ENCODE results near the gene IGSF21.
A peak's percentile ranks its signal among the peaks of the same experiment; 100 is the strongest.

IGSF21 gene

GRCh38 chr1:18103788-18104421 lies 3.7 kb upstream of the IGSF21 start:
- no peak for DNase-seq (ENCODE audit: low spot score)
- no peak overlapping the region for H3K27ac ChIP-seq
- TF ChIP-seq, protein P1, sequence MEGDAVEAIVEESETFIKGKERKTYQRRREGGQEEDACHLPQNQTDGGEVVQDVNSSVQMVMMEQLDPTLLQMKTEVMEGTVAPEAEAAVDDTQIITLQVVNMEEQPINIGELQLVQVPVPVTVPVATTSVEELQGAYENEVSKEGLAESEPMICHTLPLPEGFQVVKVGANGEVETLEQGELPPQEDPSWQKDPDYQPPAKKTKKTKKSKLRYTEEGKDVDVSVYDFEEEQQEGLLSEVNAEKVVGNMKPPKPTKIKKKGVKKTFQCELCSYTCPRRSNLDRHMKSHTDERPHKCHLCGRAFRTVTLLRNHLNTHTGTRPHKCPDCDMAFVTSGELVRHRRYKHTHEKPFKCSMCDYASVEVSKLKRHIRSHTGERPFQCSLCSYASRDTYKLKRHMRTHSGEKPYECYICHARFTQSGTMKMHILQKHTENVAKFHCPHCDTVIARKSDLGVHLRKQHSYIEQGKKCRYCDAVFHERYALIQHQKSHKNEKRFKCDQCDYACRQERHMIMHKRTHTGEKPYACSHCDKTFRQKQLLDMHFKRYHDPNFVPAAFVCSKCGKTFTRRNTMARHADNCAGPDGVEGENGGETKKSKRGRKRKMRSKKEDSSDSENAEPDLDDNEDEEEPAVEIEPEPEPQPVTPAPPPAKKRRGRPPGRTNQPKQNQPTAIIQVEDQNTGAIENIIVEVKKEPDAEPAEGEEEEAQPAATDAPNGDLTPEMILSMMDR (IDR thresholded peaks at IDR 0.05), result no peak
- no peak overlapping the region for H3K4me3 ChIP-seq

DNA sequence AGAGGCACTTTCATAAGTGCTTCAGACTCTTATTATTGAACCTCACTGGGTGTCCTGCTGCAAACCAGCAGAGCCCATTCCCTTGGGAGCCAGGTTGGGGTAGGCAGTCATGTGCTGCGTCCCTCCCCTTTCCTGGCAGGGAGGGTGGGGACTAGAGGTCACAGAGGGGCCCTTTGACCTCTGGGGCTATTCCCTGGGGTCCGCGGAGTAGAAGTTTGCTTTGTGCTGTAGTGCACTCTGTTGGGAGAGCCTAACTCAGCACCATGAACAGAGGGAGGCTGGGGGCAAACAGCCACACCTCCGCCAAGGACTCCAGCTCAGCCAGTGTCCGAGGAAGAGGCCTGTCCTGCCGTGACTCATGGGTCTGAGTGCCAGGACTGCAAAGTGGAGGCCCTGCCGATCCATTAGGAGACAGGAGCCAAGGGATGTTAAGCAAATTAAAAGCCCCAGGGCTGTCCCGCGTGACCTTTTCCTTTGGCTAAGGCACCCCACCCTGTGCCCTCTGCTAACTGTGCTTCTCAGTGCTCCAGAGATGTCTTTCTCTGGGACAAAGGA lies 3.0 kb upstream of the IGSF21 start:
- Histone ChIP-seq H3K4me3 (no peak overlapping the region), H3K27ac (no peak overlapping the region)
- TF ChIP-seq, protein P1 (IDR thresholded peaks at IDR 0.05), result no peak
- DNase-seq (ENCODE audit: low spot score), result no peak

DNA sequence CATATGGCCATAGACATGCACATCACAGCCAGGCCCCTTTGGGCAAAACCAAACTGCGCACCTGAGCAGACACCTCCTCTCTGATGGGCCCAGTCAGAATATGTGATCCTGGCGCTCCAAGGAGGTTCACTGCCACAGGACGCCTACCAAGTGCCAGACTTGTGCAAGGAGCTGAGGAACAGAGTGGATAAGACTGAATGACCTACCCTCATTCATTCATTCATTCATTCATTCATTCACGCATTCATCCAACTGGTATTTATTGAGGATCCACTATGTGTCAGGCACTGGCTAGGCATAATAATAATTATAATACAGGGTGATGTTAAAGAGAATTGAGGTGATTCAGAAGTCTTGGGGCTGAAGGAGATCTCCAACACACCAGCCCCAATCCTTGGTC lies 2.4 kb upstream of the IGSF21 start:
- TF ChIP-seq, protein P1 (IDR thresholded peaks at IDR 0.05), result no peak
- DNase-seq (ENCODE audit: low spot score), result no peak
- no peak overlapping the region for H3K4me3 ChIP-seq

GRCh38 chr1:18108299-18109057 lies 880 bp downstream of the IGSF21 start:
- Histone ChIP-seq H3K27ac (peak overlapping the region in 1 of 2 donors; percentile 77), H3K4me3 (peak overlapping the region; percentile 66)
- TF ChIP-seq, protein P1 (IDR thresholded peaks at IDR 0.05), result no peak
- DNase-seq (ENCODE audit: low spot score), result no peak

More for the DNA sequence above, 2.4 kb upstream of the IGSF21 start:
- no peak overlapping the region for H3K27ac ChIP-seq

- Histone ChIP-seq H3K4me3 (peak overlapping the region; percentile 66), H3K27ac (peak overlapping the region in 1 of 2 donors; percentile 77)
- TF ChIP-seq, protein P1 (IDR thresholded peaks at IDR 0.05), result no peak
- DNase-seq (ENCODE audit: low spot score), result no peak
These were observed 1.6 kb downstream of the IGSF21 start for GRCh38 chr1:18109058-18109755.

DNA sequence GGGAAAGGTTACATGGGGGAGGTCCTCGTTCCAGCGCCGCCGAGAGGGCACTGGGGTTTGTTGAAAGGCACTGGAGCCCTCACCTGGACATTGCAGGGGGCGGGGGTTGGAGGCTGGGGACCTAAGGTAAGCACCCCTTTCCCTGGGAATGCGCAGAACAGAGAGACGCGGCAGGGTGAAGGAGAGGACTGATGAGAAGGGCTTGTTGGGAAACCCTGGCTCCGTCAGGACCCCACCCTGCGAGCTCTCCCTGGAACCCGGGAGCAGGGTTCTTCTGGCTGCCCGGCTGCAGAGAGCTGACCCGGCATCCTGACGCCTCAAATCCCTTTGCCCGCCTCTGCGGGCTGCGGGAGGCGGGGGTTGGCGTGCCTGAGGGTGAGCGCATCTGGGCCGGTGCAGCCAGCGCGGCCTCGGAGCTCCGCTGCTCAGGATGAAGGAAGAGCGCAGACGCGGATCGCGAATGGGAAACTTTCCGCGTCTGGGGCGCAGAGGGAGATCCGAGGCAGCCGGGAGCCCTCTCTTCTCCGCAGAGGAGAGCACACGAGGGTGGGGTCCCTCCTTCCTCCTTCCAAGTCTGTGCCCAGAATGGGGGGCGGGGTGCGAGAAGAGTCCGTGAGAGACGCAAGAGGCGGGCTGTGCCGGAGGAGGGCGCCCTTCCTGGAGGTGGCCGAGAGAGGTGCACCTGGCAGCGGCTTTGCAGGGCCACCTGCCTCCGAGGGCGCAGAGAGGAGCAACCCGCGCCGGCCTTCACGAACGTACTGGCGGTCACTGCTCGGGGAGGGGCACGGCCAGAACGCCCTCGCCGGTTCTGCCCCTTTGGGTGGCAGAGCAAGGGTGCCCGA lies 2.4 kb downstream of the IGSF21 start:
- no peak for DNase-seq (ENCODE audit: low spot score)
- TF ChIP-seq, protein P1 (IDR thresholded peaks at IDR 0.05), result no peak
- Histone ChIP-seq H3K4me3 (peak overlapping the region; percentile 66), H3K27ac (peak overlapping the region in 1 of 2 donors; percentile 77)
